Measurements from ENCODE around the gene GUCA2A.

- TF ChIP-seq FOXA1 (IDR thresholded peaks at IDR 0.05), result no peak
- no peak for TF ChIP-seq HDGF (IDR thresholded peaks at IDR 0.05; ENCODE audit: borderline replicate concordance)
- no peak for TF ChIP-seq FOXM1 (IDR thresholded peaks at IDR 0.05; ENCODE audit: borderline replicate concordance)
- no peak for TF ChIP-seq SP1 (IDR thresholded peaks at IDR 0.05)
- TF ChIP-seq BHLHE40 (IDR thresholded peaks at IDR 0.05; ENCODE audit: borderline replicate concordance), result no peak
- no peak for TF ChIP-seq SUZ12 (IDR thresholded peaks at IDR 0.05)
- TF ChIP-seq LEF1 (IDR thresholded peaks at IDR 0.05; ENCODE audit: borderline replicate concordance), result no peak
- no peak for TF ChIP-seq ELF4 (IDR thresholded peaks at IDR 0.05)
- no peak for TF ChIP-seq CTBP1 (IDR thresholded peaks at IDR 0.05; ENCODE audit: borderline replicate concordance)
Measured at GRCh38 chr1:42163536-42164503, 725 bp downstream of the GUCA2A start.
